PC-3 (cell line): Measurements from ENCODE around the gene FAM25A. TPM values are rescaled to one million over a fixed set of nuclear protein-coding genes. Genes with fewer than 3 reads are reported as not detected.
"Not testable (repeated sequence)": the region's sequence is repeated elsewhere in the genome, so short reads cannot be mapped to it uniquely, and the experiment has no call there.

Experiments used
- ATAC-seq: fragments of 200-7000 bp; cut with Tn5 transposase; 2 replicates; pipeline ENCODE4 v1.9.1; 2020; ENCODE audit warnings: mild to moderate bottlenecking, moderate library complexity
- BruUV-seq: library from RNA; stranded (reverse); fragments of 400-500 nt; replicated peaks from 2 replicates; lab custom pipeline; 2021; lab: Mats Ljungman, UMichigan
- CTCF ChIA-PET: fragments of 300-600 bp; sonication (Branson Sonifier 250); formaldehyde crosslinking; loops from one replicate; lab custom pipeline; 2022; ENCODE audit warnings: antibody characterized with exemption; lab: Charles Lee
- POLR2A ChIA-PET: fragments of 300-600 bp; sonication (Branson Sonifier 250); formaldehyde crosslinking; loops from one replicate; lab custom pipeline; 2022; ENCODE audit warnings: antibody characterized with exemption; ENCODE audit not compliant: unreplicated experiment; lab: Charles Lee
- DNase-seq: peaks from one replicate; pipeline ENCODE4 v3.0.0-alpha.2; 2015
- H2AFZ ChIP-seq: fragments of 300-600 bp; sonication (generic); 2 replicates; pipeline ENCODE4 v1.6.0; 2016; ENCODE audit warnings: antibody characterized with exemption, low read length
- H3F3A ChIP-seq: fragments of 300-600 bp; sonication (generic); one replicate; pipeline ENCODE4 v1.6.0; 2017; ENCODE audit warnings: antibody characterized with exemption, low read length, control low read depth, mild to moderate bottlenecking; ENCODE audit not compliant: unreplicated experiment
- H3K27ac ChIP-seq: fragments of 300-600 bp; sonication (generic); 2 replicates; pipeline ENCODE4 v1.5.1; 2016; ENCODE audit warnings: mild to moderate bottlenecking, low read length
- H3K27me3 ChIP-seq: fragments of 300-600 bp; sonication (generic); 2 replicates; pipeline ENCODE4 v1.6.1; 2016; ENCODE audit warnings: low read length, mixed read lengths
- H3K36me3 ChIP-seq: fragments of 300-600 bp; sonication (generic); 2 replicates; pipeline ENCODE4 v1.6.1; 2016; ENCODE audit warnings: low read depth, mixed run types, low read length, mixed read lengths
- H3K4me1 ChIP-seq: fragments of 300-600 bp; sonication (generic); 2 replicates; pipeline ENCODE4 v1.5.1; 2016; ENCODE audit warnings: low read length; ENCODE audit not compliant: insufficient read depth
- H3K4me2 ChIP-seq: fragments of 300-600 bp; sonication (generic); 2 replicates; pipeline ENCODE4 v1.6.0; 2016; ENCODE audit warnings: low read length
- H3K4me3 ChIP-seq: fragments of 300-600 bp; sonication (generic); 2 replicates; pipeline ENCODE4 v1.5.1; 2016; ENCODE audit warnings: mild to moderate bottlenecking, low read length, mixed read lengths
- H3K79me2 ChIP-seq: fragments of 300-600 bp; sonication (generic); 2 replicates; pipeline ENCODE4 v1.6.1; 2017; ENCODE audit warnings: low read length, mixed read lengths
- H3K9ac ChIP-seq: fragments of 300-600 bp; sonication (generic); 2 replicates; pipeline ENCODE4 v1.6.0; 2016; ENCODE audit warnings: mild to moderate bottlenecking, low read length
- H3K9me2 ChIP-seq: fragments of 300-600 bp; sonication (generic); replicated peaks from 2 replicates; pipeline ENCODE4 v1.6.1; 2016; ENCODE audit warnings: mixed run types, low read length, mixed read lengths
- H3K9me3 ChIP-seq: fragments of 300-600 bp; sonication (generic); 2 replicates; pipeline ENCODE4 v1.6.1; 2016; ENCODE audit warnings: low read length, mixed read lengths
- H4K20me1 ChIP-seq: fragments of 300-600 bp; sonication (generic); 2 replicates; pipeline ENCODE4 v1.6.1; 2016; ENCODE audit warnings: low read length, mixed read lengths
- EZH2 ChIP-seq: fragments of 300-600 bp; sonication (generic); IDR thresholded peaks from one replicate; pipeline ENCODE4 v1.6.1; 2017; ENCODE audit warnings: antibody characterized with exemption, mild to moderate bottlenecking, low read length; ENCODE audit not compliant: unreplicated experiment
- EZH2phosphoT487 ChIP-seq: fragments of 300-600 bp; sonication (generic); IDR thresholded peaks from 2 replicates; pipeline ENCODE4 v1.6.1; 2018; ENCODE audit warnings: mild to moderate bottlenecking, antibody characterized with exemption, low read length, borderline replicate concordance
- intact Hi-C: fragments of 100-400 bp; cut with micrococcal nuclease; formaldehyde crosslinking; loops from 2 replicates; pipeline ENCODE4 v1.9.0; 2023
- total RNA-seq: library from RNA; depleted of rRNA; stranded (reverse); fragments of >200 nt; gene quantifications from 2 replicates; pipeline ENCODE4 v1.2.3, GENCODE V29; 2014
- TF ChIP-seq, protein P1 (sequence below): fragments of 300-600 bp; sonication (generic); conservative IDR thresholded peaks from 2 replicates; pipeline ENCODE4 v1.5.1; 2017; ENCODE audit warnings: antibody characterized with exemption, low read depth, mild to moderate bottlenecking, low read length

The FAM25A gene
- total RNA-seq, 1 experiment from 2014 or later: 11.4 TPM

DNA sequence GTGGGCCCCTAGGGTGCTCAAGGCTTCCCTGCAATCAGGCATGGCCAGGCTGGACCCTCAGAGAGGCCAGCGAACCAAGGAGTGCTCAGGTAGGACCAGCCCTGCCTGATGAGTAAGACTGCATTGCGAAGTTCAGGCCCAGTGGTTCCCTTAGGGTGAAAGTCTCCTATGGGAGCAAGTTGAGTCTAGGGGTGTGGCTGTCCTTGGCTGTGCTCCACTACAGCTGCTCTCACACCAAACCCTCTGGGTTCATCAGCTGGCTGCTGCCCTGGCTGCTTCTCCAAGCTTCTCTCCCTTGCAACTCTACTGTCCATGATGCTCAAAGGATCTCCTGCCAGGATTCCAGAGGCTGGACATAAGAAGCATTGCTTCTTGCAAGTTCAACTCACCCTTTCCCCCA, 18.7 kb downstream of the FAM25A start:
- CTCF ChIA-PET: no interaction called here
- peak; percentile 15 for DNase-seq
- no TSS peak for BruUV-seq

DNA sequence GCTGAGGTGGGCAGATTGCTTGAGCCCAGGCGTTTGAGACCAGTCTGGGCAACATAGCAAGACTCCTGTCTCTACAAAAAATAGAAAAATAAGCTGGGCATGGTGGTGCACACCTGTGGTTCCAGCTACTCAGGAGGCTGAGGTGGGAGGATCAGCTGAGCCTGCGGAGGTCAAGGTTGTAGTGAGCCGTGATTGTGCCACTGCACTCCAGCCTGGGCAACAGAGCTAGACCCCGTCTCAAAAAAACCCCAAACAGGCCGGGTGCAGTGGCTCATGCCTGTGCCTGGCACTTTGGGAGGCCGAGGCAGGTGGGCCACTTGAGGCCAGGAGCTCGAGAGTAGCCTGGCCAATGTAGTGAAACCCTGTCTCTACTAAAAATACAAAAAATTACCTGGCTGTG, 23.5 kb downstream of the FAM25A start:
- BruUV-seq, intact Hi-C loops: not testable (repeated sequence)

More for the DNA sequence above, 18.7 kb downstream of the FAM25A start:
- H3K9me2 ChIP-seq: no peaks in the 10 kb centered on the region
- H3F3A ChIP-seq: no peaks in the 10 kb centered on the region
- H3K4me2 ChIP-seq: no peak overlapping the region
- ATAC-seq: peak; percentile 33; the same call in 1 of the 2 replicates
- no peak overlapping the region for H2AFZ ChIP-seq
- intact Hi-C loops: no loop called here
- H3K79me2 ChIP-seq: no peaks in the 10 kb centered on the region
- no peak overlapping the region for H3K9ac ChIP-seq
- no peak overlapping the region for H3K4me3 ChIP-seq
- no peaks in the 10 kb centered on the region for H4K20me1 ChIP-seq
- TF ChIP-seq EZH2 (no peak), EZH2phosphoT487 (no peak)
- TF ChIP-seq, protein P1, sequence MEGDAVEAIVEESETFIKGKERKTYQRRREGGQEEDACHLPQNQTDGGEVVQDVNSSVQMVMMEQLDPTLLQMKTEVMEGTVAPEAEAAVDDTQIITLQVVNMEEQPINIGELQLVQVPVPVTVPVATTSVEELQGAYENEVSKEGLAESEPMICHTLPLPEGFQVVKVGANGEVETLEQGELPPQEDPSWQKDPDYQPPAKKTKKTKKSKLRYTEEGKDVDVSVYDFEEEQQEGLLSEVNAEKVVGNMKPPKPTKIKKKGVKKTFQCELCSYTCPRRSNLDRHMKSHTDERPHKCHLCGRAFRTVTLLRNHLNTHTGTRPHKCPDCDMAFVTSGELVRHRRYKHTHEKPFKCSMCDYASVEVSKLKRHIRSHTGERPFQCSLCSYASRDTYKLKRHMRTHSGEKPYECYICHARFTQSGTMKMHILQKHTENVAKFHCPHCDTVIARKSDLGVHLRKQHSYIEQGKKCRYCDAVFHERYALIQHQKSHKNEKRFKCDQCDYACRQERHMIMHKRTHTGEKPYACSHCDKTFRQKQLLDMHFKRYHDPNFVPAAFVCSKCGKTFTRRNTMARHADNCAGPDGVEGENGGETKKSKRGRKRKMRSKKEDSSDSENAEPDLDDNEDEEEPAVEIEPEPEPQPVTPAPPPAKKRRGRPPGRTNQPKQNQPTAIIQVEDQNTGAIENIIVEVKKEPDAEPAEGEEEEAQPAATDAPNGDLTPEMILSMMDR: no peak
- H3K27me3 ChIP-seq: no peaks in the 10 kb centered on the region
- H3K27ac ChIP-seq: no peak overlapping the region
- H3K9me3 ChIP-seq: no peaks in the 10 kb centered on the region
- H3K36me3 ChIP-seq: no peaks in the 10 kb centered on the region
- 0 out of 2 replicates have a peak, but pooled peaks cover 10% of the 10 kb centered on the region for H3K4me1 ChIP-seq
- POLR2A ChIA-PET: no interaction called here

DNA sequence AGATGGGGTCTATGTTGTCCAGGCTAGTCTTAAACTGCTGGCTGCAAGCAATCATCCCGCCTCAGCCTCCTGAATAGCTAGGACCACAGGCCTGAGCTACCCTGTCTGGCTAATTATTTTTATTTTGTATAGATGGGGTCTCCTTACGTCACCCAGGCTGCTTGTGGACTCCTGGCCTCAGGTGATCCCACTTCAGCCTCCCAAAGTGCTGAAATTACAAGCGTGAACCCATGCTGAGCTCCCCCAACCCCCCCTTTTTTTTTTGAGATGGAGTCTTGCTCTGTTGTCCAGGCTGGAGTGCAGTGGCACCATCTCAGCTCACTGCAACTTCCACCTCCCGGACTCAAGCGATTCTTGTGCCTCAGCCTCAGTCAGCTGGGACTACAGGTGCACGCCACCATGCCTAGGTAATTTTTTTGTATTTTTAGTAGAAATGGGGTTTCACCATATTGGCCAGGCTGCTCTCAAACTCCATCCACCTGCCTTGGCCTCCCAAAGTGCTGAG, 25.4 kb downstream of the FAM25A start:
- Histone ChIP-seq H3K79me2 (no peaks in the 10 kb centered on the region), H3K9me2 (no peaks in the 10 kb centered on the region), H3K9me3 (no peaks in the 10 kb centered on the region), H3F3A (no peaks in the 10 kb centered on the region), H3K36me3 (no peaks in the 10 kb centered on the region; the same call in 1 of the 2 replicates), H3K4me2 (no peak overlapping the region), H3K27ac (no peak overlapping the region), H3K4me1 (no peaks in the 10 kb centered on the region), H3K4me3 (no peak overlapping the region), H3K27me3 (no peaks in the 10 kb centered on the region), H4K20me1 (no peaks in the 10 kb centered on the region), H2AFZ (no peak overlapping the region), H3K9ac (no peak overlapping the region)
- ATAC-seq: no peak
- CTCF ChIA-PET: no interaction called here
- intact Hi-C loops: no loop called here
- no TSS peak for BruUV-seq
- POLR2A ChIA-PET: no interaction called here
- no peak for DNase-seq
- TF ChIP-seq, protein P1: no peak
- no peak for TF ChIP-seq EZH2phosphoT487
- no peak for TF ChIP-seq EZH2

More for the DNA sequence above, 23.5 kb downstream of the FAM25A start:
- H3K27ac ChIP-seq, DNase-seq, H3K9ac ChIP-seq, CTCF ChIA-PET, H4K20me1 ChIP-seq, H3K9me3 ChIP-seq, ATAC-seq, H3K4me1 ChIP-seq, POLR2A ChIA-PET, H3K79me2 ChIP-seq, H3K9me2 ChIP-seq, H3K4me3 ChIP-seq, H3F3A ChIP-seq, H3K36me3 ChIP-seq, H2AFZ ChIP-seq, H3K27me3 ChIP-seq, H3K4me2 ChIP-seq: not testable (repeated sequence)
